Ishikawa (cell line): ENCODE results near the gene CST7.

Source experiments
- CEBPB ChIP-seq: IDR thresholded peaks from 2 replicates; pipeline ENCODE4 v1.6.1; 2012
- CREB1 ChIP-seq: IDR thresholded peaks from 2 replicates; pipeline ENCODE4 v1.6.1; 2012; ENCODE audit warnings: low read depth
- EP300 ChIP-seq: IDR thresholded peaks from 2 replicates; pipeline ENCODE4 v1.6.1; 2012; ENCODE audit warnings: borderline replicate concordance
- NFIC ChIP-seq: IDR thresholded peaks from 2 replicates; pipeline ENCODE4 v1.6.1; 2012
- RAD21 ChIP-seq: IDR thresholded peaks from 2 replicates; pipeline ENCODE4 v1.6.1; 2012; ENCODE audit warnings: low read depth
- TAF1 ChIP-seq: IDR thresholded peaks from 2 replicates; pipeline ENCODE4 v1.6.1; 2012; ENCODE audit warnings: low read depth, mild to moderate bottlenecking
- TCF12 ChIP-seq: IDR thresholded peaks from 2 replicates; pipeline ENCODE4 v1.6.1; 2012; ENCODE audit warnings: low read depth
- TEAD4 ChIP-seq: IDR thresholded peaks from 2 replicates; pipeline ENCODE4 v1.6.1; 2012
- YY1 ChIP-seq: IDR thresholded peaks from 2 replicates; pipeline ENCODE4 v1.6.1; 2012; ENCODE audit warnings: low read depth
- ZBTB7A ChIP-seq: IDR thresholded peaks from 2 replicates; pipeline ENCODE4 v1.6.1; 2012; ENCODE audit warnings: low read depth
- TF ChIP-seq, protein P1 (sequence below): IDR thresholded peaks from 2 replicates; pipeline ENCODE4 v1.6.1; 2012
- TF ChIP-seq, protein P2 (sequence below): IDR thresholded peaks from 2 replicates; pipeline ENCODE4 v1.6.1; 2012
- TF ChIP-seq, protein P3 (sequence below): IDR thresholded peaks from 2 replicates; pipeline ENCODE4 v1.6.1; 2012; ENCODE audit warnings: low read depth, mild to moderate bottlenecking

DNA sequence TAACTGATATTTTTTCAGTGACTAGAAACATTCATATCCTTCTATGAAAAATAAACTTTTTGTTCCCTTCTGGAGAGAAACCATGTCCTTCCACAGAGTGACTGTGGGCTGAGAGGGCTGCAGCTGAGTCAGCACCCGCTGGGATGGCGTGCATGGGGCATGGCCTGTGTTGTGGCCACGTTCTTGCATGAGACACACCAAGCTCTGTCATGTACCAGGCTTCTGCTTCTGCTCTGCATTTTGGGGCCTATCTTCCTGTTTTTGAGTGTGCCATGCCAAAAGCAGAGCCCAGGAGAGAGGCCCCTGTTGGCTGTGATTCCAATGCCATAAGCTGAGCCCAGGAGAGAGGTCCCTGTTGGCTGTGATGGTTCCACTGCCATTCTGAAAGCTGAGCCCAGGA is 32.7 kb downstream of the CST7 start:
- TF ChIP-seq, protein P1, sequence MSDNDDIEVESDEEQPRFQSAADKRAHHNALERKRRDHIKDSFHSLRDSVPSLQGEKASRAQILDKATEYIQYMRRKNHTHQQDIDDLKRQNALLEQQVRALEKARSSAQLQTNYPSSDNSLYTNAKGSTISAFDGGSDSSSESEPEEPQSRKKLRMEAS = no peak
- TF ChIP-seq ZBTB7A (no peak), CREB1 (no peak), EP300 (no peak), CEBPB (no peak), TAF1 (no peak), RAD21 (no peak), TCF12 (no peak), TEAD4 (no peak), YY1 (no peak), NFIC (no peak)
- TF ChIP-seq, protein P2, sequence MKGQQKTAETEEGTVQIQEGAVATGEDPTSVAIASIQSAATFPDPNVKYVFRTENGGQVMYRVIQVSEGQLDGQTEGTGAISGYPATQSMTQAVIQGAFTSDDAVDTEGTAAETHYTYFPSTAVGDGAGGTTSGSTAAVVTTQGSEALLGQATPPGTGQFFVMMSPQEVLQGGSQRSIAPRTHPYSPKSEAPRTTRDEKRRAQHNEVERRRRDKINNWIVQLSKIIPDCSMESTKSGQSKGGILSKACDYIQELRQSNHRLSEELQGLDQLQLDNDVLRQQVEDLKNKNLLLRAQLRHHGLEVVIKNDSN = no peak
- TF ChIP-seq, protein P3, sequence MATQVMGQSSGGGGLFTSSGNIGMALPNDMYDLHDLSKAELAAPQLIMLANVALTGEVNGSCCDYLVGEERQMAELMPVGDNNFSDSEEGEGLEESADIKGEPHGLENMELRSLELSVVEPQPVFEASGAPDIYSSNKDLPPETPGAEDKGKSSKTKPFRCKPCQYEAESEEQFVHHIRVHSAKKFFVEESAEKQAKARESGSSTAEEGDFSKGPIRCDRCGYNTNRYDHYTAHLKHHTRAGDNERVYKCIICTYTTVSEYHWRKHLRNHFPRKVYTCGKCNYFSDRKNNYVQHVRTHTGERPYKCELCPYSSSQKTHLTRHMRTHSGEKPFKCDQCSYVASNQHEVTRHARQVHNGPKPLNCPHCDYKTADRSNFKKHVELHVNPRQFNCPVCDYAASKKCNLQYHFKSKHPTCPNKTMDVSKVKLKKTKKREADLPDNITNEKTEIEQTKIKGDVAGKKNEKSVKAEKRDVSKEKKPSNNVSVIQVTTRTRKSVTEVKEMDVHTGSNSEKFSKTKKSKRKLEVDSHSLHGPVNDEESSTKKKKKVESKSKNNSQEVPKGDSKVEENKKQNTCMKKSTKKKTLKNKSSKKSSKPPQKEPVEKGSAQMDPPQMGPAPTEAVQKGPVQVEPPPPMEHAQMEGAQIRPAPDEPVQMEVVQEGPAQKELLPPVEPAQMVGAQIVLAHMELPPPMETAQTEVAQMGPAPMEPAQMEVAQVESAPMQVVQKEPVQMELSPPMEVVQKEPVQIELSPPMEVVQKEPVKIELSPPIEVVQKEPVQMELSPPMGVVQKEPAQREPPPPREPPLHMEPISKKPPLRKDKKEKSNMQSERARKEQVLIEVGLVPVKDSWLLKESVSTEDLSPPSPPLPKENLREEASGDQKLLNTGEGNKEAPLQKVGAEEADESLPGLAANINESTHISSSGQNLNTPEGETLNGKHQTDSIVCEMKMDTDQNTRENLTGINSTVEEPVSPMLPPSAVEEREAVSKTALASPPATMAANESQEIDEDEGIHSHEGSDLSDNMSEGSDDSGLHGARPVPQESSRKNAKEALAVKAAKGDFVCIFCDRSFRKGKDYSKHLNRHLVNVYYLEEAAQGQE = no peak
